Measurements from ENCODE around the gene CCDC188. TPM values are rescaled to one million over a fixed set of nuclear protein-coding genes. Genes with fewer than 3 reads are reported as not detected.

The CCDC188 gene
- total and polyA plus RNA-seq, 9 of the 15 experiments (the other 6 are each of a cell fraction or from before 2014, with no cell fraction given) = not detected

DNA sequence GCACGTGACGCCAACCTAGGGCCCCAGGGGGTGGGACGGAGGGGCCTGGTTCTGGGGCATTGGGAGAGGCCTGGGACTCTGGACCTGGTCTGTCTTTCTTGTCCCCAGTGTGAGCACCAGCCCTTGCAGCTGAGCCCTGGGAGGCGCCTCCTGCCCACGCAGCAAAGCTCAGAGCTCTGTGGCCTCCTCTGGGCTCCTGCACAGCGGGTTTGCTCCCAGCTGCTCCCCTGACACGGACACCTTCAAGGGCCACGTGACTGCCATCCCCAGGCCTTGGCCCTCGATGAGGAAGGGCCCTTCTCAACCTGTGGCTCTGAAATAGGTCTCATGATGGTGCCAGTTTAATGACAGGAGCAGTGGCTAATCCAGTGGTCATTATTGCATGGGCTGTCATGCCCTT, 31.5 kb upstream of the CCDC188 start:
- Histone ChIP-seq H3K4me2 (ENCODE audit: insufficient read depth, low read length) (no peak overlapping the region), H4K20me1 (replicated peaks; ENCODE audit: control insufficient read depth, insufficient read depth, low read length) (peaks cover 59% of the 10 kb centered on the region), H3K9ac (ENCODE audit: insufficient read depth in 1 of 2, low read depth in 2 of 2, low read length in 2 of 2) (peak overlapping the region in 1 of 2 experiments; percentile 33; a peak in 1 of 4 replicates), H3K79me2 (ENCODE audit: control insufficient read depth, insufficient read depth, low read length) (no peaks in the 10 kb centered on the region), H3K9me1 (ENCODE audit: control insufficient read depth, insufficient read depth, low read length) (no peaks in the 10 kb centered on the region), H3K36me3 (ENCODE audit: control insufficient read depth, insufficient read depth, low read length) (no peaks in the 10 kb centered on the region), H2AFZ (ENCODE audit: low read depth, low read length) (no peak overlapping the region), H3K9me3 (replicated peaks; ENCODE audit: control insufficient read depth, insufficient read depth, low read depth, low read length) (no peaks in the 10 kb centered on the region), H3K4me3 (no peak overlapping the region), H3K27me3 (ENCODE audit: control insufficient read depth in 2 of 2, insufficient read depth in 2 of 2, low read length in 2 of 2) (peaks cover 51 to 79% of the 10 kb centered on the region in 2 experiments; a peak in 4 of 5 replicates), H3K4me1 (replicated peaks in 1 of 2; ENCODE audit: control insufficient read depth in 2 of 2, insufficient read depth in 2 of 2, low read length in 2 of 2) (peaks cover 0 to 55% of the 10 kb centered on the region in 2 experiments; a peak in 1 of 5 replicates), H3K27ac (ENCODE audit: extremely low read depth, low read depth, low read length) (no peak overlapping the region)
- in situ Hi-C loops (cut with MboI) (no loop called here), intact Hi-C loops (cut with micrococcal nuclease) (no loop called here)
- ATAC-seq = peak; percentile 5
- FAIRE-seq = no peak
- 2% methylated on average over 9 of the region's 9 CpGs for WGBS (ENCODE audit: insufficient coverage, low coverage, missing lambda C conversion rate)
- no peak for DNase-seq (ENCODE audit: extremely low read depth in 1 of 4, low spot score in 3 of 4)
- ChIA-PET CTCF (ENCODE audit: low intra/inter-chr PET ratio) (no interaction called here), POLR2A (interaction anchor here (0.6 to 1.8 kb wide), 7 partner anchors 8 to 102 kb away, joined by 3 to 11 read pairs (median 4); no protein-coding TSS in a partner anchor)
- no TSS peak for BruUV-seq (replicated peaks)
- TF ChIP-seq JUN (IDR thresholded peaks at IDR 0.05; ENCODE audit: borderline replicate concordance, low read depth, low read length) (peak; percentile 12; the same call in 1 of the 2 replicates), JUN (CRISPR knock-in tag; IDR thresholded peaks at IDR 0.05; ENCODE audit: borderline replicate concordance) (no peak), FOXA3 (CRISPR knock-in tag; conservative IDR thresholded peaks at IDR 0.05 in 1 of 2, IDR thresholded peaks at IDR 0.05 in 1 of 2) (0 out of 4 replicates have a peak, but pooled peaks of 1 of the 2 experiments have one; percentile 49), CBFA2T2 (conservative IDR thresholded peaks at IDR 0.05) (0 out of 2 replicates have a peak, but pooled peaks have one; percentile 22), MXI1 (IDR thresholded peaks at IDR 0.05; ENCODE audit: low read depth, low read length) (no peak), TFE3 (CRISPR knock-in tag; IDR thresholded peaks at IDR 0.05) (peak; percentile 61), EGR1 (conservative IDR thresholded peaks at IDR 0.05) (peak; percentile 33; the same call in 1 of the 2 replicates), ZNF384 (IDR thresholded peaks at IDR 0.05; ENCODE audit: low read depth, low read length) (no peak), NCOR1 (IDR thresholded peaks at IDR 0.05) (no peak)
- TF ChIP-seq, protein P1, sequence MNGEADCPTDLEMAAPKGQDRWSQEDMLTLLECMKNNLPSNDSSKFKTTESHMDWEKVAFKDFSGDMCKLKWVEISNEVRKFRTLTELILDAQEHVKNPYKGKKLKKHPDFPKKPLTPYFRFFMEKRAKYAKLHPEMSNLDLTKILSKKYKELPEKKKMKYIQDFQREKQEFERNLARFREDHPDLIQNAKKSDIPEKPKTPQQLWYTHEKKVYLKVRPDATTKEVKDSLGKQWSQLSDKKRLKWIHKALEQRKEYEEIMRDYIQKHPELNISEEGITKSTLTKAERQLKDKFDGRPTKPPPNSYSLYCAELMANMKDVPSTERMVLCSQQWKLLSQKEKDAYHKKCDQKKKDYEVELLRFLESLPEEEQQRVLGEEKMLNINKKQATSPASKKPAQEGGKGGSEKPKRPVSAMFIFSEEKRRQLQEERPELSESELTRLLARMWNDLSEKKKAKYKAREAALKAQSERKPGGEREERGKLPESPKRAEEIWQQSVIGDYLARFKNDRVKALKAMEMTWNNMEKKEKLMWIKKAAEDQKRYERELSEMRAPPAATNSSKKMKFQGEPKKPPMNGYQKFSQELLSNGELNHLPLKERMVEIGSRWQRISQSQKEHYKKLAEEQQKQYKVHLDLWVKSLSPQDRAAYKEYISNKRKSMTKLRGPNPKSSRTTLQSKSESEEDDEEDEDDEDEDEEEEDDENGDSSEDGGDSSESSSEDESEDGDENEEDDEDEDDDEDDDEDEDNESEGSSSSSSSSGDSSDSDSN (IDR thresholded peaks at IDR 0.05; ENCODE audit: borderline replicate concordance in 1 of 2, low read depth in 2 of 2, low read length in 2 of 2) = peak; percentile 32 to 68; a peak in 1 of 4 replicates
- TF ChIP-seq, protein P2, sequence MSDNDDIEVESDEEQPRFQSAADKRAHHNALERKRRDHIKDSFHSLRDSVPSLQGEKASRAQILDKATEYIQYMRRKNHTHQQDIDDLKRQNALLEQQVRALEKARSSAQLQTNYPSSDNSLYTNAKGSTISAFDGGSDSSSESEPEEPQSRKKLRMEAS (CRISPR knock-in tag; IDR thresholded peaks at IDR 0.05) = peak; percentile 23
- TF ChIP-seq, protein P3, sequence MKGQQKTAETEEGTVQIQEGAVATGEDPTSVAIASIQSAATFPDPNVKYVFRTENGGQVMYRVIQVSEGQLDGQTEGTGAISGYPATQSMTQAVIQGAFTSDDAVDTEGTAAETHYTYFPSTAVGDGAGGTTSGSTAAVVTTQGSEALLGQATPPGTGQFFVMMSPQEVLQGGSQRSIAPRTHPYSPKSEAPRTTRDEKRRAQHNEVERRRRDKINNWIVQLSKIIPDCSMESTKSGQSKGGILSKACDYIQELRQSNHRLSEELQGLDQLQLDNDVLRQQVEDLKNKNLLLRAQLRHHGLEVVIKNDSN (CRISPR knock-in tag; IDR thresholded peaks at IDR 0.05) = peak; percentile 89
